EH (cell line): ENCODE results near the gene STAT5B.
"Not testable (repeated sequence)": the region's sequence is repeated elsewhere in the genome, so short reads cannot be mapped to it uniquely, and the experiment has no call there.

Experiments used
- DNase-seq: peaks from one replicate; pipeline ENCODE4 v3.0.0-alpha.2; 2015; ENCODE audit warnings: low read depth

The STAT5B gene

DNA sequence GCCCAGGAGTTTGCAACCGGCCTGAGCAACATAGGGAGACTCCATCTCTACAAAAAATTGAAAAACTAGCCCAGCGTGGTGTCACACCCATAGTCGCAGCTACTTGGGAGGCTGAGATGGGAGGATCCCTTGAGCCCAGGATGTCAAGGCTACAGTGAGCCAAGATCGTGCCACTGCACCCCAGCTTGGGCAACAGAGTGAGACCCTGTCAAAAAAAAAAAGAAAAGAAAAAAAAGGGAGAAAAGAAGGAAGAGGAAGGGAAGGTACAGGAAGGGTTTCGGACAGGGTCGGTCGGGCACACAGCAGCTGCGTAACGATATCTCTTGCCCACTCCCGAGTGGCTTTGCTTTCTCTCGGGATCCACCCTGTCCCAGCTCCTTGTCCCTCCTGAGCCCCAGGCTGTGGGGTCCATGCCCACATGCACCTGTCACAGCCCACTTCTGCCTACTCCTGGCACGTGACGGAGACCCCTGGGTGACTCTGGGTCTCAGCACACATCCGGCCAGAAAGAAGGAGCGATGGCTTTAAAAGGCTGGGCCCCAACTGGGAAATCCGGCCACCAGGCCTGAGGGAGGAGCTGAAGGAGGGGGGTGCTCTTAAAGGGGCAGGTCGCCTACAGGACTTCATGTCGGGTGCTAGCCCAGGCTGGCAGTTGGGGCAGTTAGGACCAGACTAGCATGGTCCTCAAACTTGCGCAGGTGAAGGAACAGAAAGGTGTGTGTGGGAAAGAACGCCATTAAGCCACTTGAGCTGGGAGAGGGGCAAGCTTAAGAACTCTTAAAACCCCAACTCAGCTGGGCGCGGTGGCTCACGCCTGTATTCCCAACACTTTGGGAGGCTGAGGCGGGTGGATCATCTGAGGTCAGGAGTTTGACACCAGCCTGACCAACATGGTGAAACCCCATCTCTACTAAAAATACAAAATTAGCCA is 82.0 kb downstream of the STAT5B start, which contains the start of gene GHDC:
Gene GHDC, minus strand, starts transcription at position 526 of the 931 bp plus-strand sequence. CDS start 913 bp downstream, outside the sequence.
- peak; percentile 83 for DNase-seq

DNA sequence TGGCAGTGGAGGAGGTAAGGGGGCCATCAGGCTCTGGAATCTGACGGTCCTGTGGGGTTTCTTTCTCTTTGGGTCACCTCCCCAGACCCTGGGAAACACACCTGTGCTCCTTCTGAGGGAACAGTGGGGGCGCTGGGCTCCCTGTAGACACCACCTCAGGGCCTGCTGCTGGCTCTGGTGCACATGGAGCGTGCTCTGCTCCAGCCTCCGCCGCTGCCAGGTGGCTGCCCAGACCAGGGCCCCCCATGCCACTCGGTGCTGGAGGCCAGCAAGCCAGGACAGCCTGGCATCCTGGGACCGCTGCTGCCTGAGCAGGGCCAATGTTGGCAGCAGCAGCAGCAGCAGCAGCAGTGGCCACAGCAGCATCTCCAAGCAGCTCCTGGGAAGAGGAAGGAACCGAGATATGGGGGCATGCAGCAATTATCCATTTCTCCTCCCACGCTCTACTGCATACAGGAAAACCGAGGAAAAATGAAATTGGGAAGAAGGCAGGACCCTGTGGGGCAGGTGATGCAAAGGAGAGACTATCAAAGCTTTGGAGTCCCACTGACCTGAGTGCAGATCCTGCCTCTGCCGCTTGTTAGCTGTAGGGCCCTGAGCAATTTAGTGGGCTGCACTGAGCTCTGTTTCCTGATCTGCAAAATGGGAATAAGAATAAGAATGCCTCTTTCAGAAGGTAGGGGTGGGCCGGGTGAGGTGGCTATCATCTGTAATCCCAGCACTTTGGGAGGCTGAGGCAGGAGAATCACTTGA is 82.8 kb downstream of the STAT5B start:
- DNase-seq = no peak

DNA sequence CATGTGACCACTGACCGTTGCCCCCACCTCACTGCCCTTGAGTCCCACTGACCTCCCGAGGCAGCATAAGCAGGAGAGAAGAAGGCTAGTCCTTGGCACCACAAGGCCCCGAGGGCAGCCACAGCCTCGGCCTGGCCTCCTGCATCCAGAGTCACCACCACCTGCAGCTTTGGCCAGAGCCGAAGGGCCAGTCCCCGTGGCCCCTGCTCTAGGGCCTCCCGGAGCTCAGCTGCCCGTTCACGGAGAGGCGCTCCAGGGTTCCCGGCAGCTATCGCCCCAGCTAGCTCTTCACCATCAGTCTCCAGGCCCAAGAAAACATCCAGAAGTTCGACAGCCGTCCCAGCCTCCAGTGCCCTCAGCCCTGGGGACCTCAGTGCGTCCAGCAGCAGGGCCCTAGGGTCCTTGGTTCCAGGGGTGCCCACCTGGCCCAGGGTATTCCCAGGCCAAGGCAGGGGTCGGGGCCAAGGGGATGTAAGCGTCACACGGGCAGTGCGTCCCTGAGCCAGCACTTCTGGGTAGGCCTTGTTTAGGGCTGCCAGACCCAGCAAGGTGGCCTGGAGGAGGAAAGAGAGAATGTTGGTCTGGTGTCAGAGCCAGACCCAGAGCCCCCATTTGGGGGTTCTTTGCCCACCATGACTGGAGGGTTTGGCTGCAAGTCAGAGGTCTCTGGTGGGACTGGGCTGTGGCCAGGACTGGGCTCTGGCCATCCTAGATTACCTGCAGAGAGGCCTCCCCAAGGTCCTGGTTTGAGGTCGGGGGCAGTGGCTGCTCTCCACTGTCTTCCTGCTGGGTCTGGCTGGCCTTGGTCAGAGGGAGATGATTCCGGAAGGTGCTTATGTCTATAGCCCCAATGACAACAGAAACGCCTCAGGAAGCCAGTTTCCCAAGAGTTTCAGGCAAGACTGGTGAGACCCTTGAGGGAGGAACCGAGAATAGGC is 83.7 kb downstream of the STAT5B start:
- no peak for DNase-seq

DNA sequence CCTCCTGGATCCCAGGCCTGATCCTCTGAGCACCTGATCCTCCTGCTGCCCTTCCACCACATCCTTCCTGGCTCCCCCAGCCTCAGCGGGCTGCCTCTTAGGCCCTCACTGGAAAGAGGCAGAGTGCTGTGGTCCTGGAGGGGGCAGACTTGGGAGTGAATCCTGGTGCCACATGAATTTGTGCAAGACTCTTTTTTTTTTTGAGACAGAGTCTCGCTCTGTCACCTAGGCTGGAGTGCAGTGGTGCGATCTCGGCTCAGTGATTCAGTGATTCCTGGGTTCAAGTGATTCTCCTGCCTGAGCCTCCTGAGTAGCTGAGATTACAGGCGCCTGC is 84.9 kb downstream of the STAT5B start:
- no peak for DNase-seq

DNA sequence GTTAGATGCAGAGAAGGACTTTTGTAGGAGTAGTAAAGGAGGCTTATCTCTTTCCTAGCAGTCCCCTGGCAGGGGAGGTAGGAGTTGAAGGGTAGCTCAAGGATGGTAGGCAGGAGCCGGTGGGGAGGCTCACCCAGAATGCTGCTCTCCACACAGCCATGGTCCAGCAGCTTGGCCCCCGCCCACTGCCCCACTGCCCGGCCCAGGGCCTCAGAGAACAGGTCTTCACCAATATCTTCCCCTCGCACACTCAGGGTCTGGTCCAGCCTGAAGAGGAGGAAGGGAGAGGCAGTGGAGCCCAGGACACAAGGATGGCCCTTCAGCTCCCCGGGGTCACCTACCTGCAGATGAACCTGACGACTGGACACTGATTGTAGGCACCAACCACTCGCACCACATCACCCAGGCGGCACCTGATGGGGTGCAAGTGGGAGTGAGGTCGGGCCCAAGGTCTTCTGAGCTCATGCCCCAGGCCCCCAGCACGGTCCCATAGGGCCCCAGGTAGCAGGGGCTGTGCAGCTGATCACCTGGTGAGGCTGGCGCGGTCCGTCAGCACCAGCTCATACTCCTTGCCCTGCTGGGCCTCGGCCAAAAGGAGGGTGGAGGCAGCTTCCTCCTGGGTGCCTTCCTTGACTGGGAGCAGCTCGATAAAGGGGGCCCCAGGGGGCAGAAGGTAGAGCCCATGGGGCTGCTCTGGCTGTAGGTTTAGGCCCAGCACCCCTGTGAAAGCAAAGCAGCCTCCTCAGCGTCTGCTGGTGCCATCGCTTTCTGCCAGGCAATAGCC is 85.5 kb downstream of the STAT5B start:
- no peak for DNase-seq

DNA sequence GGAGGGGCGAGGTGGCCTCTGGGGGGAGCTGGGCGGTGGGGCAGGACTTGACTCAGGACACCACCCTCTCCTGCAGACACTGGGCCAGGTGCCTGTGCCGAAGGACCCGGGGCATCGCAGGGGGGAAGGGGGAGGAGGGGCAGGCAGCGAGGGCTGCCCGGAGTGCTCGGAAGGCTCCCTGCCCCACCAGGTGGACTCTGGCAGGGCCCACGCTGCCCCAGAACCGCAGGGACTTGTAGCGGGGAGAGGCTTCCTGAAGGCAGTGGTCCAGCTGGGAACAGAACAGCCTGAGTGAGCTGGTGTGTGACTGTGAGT is 86.6 kb downstream of the STAT5B start:
- DNase-seq = no peak

DNA sequence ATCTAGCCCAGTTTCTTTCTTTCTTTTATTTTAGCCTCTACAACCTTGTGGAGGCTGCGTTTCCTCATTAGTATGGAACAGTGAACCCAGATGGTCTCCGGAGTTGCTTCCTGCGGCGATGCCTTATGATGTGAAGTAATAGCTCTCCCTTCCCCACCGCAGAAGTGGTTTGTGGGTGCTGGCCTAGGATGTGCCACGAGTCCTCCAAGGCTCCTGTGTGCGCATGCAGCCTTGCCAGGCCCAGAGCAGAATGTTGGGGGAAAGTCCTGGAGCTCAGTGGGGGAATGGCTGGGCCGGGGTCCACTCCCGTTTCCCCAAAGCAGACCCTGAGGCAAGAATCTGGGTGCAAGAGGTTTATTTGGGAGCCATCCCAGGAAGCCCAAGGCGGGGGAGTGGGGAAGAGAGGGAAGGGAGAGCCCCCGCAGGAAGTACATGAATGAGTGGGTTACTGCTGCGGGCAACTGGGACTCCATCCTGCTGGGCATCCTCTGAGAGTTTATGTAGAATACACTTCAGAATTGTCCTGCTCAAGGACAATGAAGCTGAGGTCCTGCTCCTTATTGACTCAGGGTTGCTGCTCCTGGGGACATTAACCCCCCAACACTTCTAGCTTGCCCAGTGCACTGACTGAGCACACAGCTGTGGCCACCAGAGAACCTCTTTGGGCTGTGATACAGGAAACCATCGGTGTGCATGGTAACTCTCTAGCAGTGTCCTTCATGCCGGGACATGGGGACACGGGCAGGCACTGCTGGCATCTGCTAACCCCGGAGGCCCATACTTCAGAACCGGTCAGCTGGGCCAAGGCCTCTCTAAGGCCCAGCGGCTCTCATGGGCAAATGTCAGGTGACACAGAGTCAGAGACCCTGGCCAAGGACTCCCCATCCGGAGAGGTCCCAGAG is 87.2 kb downstream of the STAT5B start:
- DNase-seq = no peak

DNA sequence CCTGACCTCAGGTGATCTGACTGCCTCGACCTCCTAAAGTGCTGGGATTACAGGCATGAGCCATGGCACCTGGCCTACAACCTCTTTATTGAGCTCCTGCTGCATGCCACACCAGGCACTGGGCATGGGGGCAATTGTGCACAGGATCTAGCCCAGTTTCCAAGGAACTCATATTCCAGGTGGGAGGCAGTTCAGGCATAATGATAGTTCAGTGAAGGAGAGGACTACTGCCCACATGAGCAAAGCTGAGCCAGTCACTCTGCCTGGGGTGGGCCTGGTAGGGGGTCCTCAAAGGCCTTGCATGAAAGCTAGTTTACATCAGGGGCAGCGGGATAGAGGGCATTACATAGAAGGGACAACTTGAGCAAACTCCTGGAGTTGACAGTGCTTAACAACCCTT is 88.4 kb downstream of the STAT5B start:
- DNase-seq = no peak

DNA sequence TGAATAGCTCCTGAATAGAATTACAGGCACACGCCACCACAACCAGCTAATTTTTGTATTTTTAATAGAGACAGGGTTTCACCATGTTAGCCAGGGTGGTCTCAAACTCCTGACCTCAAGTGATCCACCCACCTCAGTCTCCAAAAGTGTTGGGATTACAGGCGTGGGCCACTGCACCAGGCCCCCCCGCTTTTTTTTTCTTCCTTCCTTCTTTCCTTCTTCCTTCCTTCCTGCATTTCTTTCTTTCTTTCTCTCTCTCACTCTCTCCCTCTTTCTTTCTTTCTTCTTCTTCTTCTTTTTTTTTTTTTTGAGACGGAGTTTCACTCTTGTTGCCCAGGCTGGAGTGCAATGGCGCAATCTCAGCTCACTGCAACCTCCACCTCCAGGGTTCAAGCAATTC is 90.0 kb downstream of the STAT5B start:
- DNase-seq = not testable (repeated sequence)

DNA sequence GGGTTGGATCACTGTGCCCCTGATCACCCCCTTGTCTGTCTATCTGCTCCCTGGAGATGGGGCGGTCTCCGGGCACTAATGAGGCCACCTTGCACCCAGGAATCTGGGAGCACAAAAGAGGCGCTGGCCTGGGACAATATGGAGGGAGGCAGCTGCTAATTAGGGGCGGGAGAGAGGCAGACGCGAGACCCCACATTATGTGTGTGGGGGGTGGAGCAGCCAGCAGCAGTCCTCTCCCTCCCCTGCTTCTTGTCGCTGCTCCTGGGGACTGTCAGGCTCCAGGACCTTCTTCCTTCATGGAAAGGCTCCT is 90.6 kb downstream of the STAT5B start:
- no peak for DNase-seq

DNA sequence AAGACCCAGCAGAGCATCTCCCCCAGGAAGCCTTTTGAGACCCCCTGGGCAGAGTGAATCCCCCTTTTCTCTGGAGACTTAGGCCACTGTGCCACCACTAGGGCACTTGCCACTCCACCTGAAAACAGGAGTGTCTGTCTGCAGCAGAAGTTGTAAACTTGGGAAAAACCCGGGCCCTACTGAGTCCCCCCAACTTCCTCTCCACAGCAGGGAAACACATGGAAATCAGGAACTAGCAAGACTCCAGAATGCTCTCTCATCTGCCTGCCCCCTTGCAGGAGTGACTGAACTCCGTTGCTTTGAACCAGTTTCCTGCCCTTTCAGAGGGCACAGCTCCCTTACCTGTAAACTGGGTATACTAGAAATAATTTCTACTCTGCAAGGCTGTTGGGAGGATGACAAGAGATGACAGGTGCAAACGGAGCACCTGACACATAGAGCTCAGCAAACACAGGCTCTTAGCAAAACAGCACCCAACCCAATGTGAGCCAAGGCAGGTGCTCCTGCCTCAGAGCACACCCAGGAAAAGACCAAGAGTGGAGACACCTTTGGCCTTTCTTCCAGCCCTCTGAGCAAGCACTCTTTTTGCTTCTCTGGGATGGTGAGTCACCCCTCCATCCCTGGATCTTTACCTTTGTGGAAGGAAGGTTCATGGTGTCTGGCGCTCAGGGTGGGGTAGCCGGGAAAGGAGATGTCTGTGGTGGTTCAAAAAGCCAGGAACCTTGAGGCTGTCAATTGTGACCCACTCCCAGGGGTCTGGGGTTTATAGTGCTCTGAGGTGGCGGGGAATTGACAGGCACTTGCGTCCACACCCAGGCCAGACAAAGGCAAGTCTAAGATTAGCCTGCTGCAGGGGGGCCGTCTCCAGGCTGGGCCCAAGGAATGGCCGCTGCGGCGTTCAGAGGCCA is 91.2 kb downstream of the STAT5B start, which contains the start of gene HCRT:
Gene HCRT, minus strand, starts transcription at position 740 of the 908 bp plus-strand sequence. Its CDS starts 87 bp downstream, at position 653.
- DNase-seq = no peak

DNA sequence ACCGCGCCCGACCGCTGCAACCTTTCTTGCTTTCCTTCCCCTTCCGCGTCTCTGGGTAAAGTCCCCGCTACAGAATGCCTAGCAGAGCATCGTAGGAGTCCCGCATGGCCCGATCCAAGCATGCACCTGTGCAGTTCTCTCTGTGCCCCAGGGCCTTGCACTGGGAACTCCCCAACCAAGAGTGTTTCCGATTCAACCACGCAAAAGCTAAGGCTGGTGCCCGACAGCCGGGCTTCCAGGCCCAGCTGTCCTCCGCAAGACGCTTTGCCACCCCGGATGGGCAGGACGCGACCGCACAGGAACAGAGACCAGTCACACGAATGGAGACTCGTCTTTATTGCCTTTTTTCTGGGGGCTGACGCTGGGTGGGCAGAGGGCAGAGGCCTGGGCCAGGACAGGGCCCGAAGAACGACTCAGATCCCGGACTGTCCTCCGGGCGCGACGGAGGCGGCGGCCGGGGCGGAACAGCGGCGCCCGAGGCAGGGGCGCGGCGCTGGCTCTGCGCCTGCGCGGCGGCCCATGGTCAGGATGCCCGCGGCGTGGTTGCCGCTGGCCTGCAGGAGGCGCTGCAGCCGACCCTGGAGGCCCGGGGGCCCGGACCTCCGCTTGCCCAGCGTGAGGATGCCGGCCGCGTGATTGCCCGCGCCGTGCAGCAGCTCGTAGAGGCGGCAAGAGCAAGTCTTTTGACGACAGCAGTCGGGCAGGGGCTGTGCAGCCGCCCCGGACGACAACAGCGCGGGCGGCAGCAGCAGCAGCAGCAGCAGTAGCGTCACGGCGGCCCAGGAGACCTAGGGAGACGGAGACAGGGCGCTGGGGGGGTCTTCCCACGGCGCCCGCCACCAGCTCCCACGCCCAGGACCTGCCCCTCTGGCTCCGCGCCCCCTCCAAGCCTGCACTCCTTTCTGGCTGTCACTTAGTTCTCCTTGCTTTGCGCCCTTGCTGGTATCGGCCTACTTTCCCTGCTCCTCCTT is 92.2 kb downstream of the STAT5B start:
- DNase-seq = peak; percentile 72

DNA sequence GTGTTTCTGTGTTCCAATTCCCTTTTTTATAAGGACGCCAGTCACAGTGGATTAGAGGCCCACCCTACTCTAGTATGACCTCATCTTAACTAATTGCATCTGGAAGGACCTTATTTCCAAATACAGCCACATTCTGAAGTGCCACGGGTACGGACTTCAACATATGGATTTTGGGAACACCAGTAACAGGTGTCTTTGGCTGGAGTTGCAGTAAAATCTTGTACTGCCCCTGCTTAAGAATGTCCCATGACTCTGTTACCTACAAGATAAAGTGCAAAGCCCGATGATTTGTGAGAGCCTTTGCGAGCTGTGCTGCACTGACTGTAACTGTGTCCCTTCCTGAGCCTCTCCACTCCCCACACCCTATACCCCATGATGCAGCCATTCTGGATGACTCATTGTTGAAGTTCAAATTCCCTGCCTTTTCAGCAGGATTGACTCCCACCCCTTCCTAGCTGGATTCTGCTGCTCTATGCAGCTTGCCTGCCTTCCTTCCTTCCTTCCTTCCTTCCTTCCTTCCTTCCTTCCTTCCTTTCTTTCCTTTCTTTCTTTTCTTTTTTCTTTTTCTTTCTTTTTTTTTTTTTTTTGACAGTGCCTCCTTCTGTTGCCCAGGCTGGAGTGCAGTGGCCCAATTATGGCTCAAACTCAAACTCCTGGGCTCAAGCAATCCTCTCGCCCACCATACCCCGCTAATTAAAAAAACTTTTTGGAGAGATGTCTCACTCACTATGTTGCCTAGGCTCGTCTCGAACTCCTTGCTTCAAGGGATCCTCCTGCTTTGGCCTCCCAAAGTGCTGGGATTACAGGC is 93.1 kb downstream of the STAT5B start:
- peak; percentile 58 for DNase-seq

DNA sequence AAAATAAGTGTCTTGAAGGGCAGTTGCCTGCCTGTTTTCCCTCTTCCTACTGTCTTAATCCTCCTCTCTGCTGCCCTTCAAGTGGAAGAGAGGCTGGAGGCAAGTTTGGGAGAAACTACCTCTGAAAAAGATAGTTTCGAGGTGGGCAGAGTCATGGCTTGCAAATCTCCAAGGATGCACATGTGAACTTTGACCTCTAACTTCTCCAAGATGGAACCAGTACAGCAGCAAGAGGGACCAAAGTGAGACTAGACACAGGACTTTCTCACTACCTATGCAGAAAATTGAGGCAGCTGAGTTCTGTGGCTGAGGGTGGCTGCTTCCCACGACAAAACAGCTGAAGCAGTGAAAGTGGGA is 94.4 kb downstream of the STAT5B start:
- no peak for DNase-seq

DNA sequence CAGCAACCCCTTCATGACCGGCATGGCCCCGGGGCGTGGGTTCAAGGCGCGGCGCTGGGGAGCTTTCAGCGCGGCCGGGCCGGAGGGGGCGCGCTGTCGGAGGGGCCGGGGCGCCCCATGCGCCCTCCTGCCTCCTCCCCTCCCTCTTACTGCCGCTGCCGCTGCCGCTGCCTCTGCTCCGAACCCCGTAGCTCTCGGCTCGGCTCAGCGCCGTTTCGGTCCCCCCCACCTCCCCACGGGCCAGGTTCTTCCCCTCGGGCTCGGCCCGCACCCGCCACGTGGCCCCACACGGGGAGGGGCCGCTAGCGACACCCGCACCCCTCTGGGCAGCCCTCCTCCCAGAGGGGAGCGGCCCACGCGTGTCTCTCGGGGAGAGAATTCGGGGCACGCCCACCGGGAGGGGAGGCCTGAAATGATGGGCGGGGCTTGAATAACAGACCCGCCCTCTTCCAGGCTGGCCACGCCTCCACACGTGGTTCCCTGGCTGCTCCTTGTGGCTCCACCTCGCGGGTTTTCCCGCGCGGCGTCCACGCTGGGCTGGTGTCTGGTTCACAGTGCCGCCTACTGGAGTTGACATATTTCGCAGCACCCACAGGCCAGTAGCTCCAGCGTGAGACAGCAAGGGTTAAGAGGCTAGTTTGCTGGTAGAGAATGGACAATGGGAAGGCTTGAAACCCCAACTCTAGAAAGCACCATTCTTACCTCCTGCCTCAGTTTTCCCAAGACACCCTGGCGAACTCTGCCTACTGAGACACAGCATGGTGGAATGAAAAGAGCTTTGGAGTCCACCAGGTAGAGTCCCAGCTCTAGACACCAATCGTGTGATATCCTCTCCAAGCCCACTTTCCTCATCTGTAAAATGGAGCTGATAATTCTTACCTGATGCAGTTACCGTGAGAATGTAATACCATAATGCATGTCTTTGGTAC is 95.0 kb downstream of the STAT5B start, which contains the start of gene KCNH4:
Gene KCNH4, minus strand, starts transcription at position 221 of the 929 bp plus-strand sequence. Its CDS starts 197 bp downstream, at position 24.
- DNase-seq = peak; percentile 68

DNA sequence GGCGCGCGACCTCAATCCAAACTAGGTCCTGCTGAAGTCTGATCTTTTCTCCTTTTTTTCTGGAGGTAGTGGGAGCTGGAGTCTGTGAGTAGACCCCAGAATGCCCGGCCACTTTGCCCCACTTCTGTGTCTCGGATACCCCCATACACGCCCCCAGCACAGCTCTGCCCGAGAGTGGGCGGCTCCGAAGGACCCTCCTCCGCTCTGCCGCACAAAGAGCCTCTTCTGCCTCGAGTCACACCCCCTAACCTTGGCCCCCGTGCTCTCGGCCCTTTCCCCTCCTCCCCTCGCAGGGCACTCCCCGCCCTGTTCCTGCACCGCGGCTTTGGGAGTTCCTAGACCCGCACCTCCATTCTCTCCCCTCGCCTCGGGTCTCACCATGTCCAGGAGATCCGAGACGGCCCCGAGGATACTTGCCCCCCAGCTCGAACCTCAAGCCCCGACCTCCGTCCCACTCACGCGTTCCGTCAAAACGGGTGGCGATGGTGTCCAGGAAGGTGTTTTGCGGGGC is 95.7 kb downstream of the STAT5B start:
- DNase-seq = no peak
